ENCODE data around the gene MAP1B. TPM values are rescaled to one million over a fixed set of nuclear protein-coding genes. Genes with fewer than 3 reads are reported as not detected.

Gene MAP1B
- total RNA-seq, 1 donor from 2014 or later, result 84.4 TPM

DNA sequence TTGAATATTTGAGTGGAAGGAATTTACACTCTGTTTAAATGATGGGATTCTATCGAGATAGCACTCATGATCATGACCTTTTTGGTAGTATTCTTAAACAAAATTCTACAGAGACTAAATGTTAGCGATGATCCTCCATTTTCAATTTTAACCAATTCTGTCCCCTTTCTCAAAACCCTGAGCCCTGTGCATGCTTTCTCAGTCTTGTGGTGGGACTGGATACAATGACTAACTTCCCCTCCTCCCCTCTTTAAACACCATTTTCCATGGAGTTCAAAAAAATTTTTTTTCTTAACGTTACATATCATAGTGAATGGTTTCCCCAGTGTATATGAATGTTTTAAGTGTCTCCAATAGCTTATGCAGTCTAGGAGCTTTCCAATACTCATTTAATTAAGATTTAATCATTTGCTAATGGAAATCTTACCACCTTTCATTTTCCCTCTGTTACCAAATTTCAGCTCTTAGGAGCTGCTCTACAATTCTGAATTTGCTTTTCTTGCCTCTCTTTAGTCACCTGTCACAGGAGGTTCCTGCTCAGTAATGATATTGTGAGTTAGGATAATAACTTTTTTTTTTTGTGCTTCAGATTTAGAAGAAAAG lies 101.2 kb downstream of the MAP1B start:
- H3K9me3 Mint-ChIP-seq, result no peaks in the 10 kb centered on the region
- Histone ChIP-seq H3K9me3 (ENCODE audit: low read depth) (no peaks in the 10 kb centered on the region), H3K4me1 (peaks cover 35% of the 10 kb centered on the region), H4K20me1 (ENCODE audit: low read depth) (no peaks in the 10 kb centered on the region), H3F3A (ENCODE audit: low read depth) (peaks cover 32% of the 10 kb centered on the region), H3K9ac (no peak overlapping the region), H3K27me3 (no peaks in the 10 kb centered on the region), H3K36me3 (peaks cover 10% of the 10 kb centered on the region), H2AFZ (replicated peaks) (no peak overlapping the region), H3K27ac (peak overlapping the region; percentile 47), H3K4me2 (no peak overlapping the region), H3K79me2 (ENCODE audit: low read depth) (no peaks in the 10 kb centered on the region), H3K4me3 (no peak overlapping the region)
- no peak for DNase-seq (ENCODE audit: low spot score)
- H3K4me1 Mint-ChIP-seq, result peaks cover 36% of the 10 kb centered on the region
- H3K27ac Mint-ChIP-seq, result no peak overlapping the region
- TF ChIP-seq EZH2 (IDR thresholded peaks at IDR 0.05), result no peak
- TF ChIP-seq EZH2phosphoT487 (IDR thresholded peaks at IDR 0.05), result no peak
- TF ChIP-seq, protein P1, sequence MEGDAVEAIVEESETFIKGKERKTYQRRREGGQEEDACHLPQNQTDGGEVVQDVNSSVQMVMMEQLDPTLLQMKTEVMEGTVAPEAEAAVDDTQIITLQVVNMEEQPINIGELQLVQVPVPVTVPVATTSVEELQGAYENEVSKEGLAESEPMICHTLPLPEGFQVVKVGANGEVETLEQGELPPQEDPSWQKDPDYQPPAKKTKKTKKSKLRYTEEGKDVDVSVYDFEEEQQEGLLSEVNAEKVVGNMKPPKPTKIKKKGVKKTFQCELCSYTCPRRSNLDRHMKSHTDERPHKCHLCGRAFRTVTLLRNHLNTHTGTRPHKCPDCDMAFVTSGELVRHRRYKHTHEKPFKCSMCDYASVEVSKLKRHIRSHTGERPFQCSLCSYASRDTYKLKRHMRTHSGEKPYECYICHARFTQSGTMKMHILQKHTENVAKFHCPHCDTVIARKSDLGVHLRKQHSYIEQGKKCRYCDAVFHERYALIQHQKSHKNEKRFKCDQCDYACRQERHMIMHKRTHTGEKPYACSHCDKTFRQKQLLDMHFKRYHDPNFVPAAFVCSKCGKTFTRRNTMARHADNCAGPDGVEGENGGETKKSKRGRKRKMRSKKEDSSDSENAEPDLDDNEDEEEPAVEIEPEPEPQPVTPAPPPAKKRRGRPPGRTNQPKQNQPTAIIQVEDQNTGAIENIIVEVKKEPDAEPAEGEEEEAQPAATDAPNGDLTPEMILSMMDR (IDR thresholded peaks at IDR 0.05), result no peak
- no peak overlapping the region for H3K4me3 Mint-ChIP-seq
- H3K36me3 Mint-ChIP-seq, result peaks cover 40% of the 10 kb centered on the region
- peaks cover 5% of the 10 kb centered on the region for H3K27me3 Mint-ChIP-seq (ENCODE audit: insufficient read depth, low read depth)

DNA sequence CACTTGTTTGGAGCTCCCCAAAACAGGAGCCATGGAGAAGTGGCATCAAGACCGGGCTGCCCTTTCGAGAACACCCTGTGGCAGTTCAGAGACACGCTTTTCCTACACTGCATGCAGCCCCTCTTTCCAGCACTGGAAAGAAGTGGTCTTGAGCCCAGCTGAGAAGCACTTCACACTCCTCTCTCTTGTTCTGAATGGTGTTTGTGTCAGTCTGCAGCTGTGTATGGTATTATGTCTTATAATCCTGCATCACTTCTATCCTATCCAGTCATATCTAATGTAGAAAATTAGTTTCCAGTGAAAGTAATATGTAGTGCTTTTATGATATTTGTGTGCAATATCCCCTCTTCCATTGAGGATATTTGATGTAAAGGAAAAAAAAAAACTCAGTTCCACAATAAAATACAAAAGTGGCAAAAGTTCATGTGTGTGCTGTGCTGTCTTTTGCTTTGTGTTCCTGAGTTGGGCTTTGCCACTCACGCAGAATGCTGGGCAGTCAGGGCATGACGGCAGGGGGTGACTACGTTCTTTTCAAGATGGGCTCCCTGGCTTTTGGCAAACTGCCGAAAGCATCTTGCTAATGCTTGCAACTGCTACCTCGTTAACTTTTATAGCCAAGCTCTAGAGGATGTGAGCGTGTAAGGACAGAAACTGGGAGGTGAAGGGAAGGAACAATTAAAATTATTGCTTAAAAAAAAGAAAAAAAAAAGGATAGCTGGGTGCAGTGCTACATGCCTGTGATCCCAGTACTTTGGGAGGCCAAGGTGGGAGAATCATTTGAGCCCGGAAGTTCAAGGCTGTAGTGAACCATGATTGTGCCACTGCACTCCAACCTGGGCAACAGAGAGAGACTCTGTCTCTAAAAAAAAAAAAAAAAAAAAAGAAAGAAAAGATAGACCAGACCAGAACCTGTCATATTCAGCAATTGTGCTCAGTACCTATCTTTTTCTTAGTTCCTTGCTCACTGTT lies 102.2 kb downstream of the MAP1B start:
- H3K4me3 ChIP-seq, result no peak overlapping the region
- Mint-ChIP-seq H3K9me3 (no peaks in the 10 kb centered on the region), H3K27ac (peak overlapping the region; percentile 1), H3K4me3 (peak overlapping the region; percentile 11), H3K27me3 (ENCODE audit: insufficient read depth, low read depth) (peaks cover 5% of the 10 kb centered on the region), H3K4me1 (peaks cover 36% of the 10 kb centered on the region), H3K36me3 (peaks cover 32% of the 10 kb centered on the region)
- H3K27me3 ChIP-seq, result no peaks in the 10 kb centered on the region
- peaks cover 6% of the 10 kb centered on the region for H3K36me3 ChIP-seq
- no peaks in the 10 kb centered on the region for H3K79me2 ChIP-seq (ENCODE audit: low read depth)
- no peaks in the 10 kb centered on the region for H3K9me3 ChIP-seq (ENCODE audit: low read depth)
- TF ChIP-seq EZH2phosphoT487 (IDR thresholded peaks at IDR 0.05) (no peak), EZH2 (IDR thresholded peaks at IDR 0.05) (no peak)
- TF ChIP-seq, protein P1 (IDR thresholded peaks at IDR 0.05), result no peak
- peaks cover 32% of the 10 kb centered on the region for H3F3A ChIP-seq (ENCODE audit: low read depth)
- peak overlapping the region; percentile 2 for H3K4me2 ChIP-seq
- no peak overlapping the region for H2AFZ ChIP-seq (replicated peaks)
- H3K4me1 ChIP-seq, result peaks cover 35% of the 10 kb centered on the region
- peak overlapping the region; percentile 47 for H3K27ac ChIP-seq
- no peaks in the 10 kb centered on the region for H4K20me1 ChIP-seq (ENCODE audit: low read depth)
- no peak overlapping the region for H3K9ac ChIP-seq
- DNase-seq (ENCODE audit: low spot score), result peak; percentile 60

DNA sequence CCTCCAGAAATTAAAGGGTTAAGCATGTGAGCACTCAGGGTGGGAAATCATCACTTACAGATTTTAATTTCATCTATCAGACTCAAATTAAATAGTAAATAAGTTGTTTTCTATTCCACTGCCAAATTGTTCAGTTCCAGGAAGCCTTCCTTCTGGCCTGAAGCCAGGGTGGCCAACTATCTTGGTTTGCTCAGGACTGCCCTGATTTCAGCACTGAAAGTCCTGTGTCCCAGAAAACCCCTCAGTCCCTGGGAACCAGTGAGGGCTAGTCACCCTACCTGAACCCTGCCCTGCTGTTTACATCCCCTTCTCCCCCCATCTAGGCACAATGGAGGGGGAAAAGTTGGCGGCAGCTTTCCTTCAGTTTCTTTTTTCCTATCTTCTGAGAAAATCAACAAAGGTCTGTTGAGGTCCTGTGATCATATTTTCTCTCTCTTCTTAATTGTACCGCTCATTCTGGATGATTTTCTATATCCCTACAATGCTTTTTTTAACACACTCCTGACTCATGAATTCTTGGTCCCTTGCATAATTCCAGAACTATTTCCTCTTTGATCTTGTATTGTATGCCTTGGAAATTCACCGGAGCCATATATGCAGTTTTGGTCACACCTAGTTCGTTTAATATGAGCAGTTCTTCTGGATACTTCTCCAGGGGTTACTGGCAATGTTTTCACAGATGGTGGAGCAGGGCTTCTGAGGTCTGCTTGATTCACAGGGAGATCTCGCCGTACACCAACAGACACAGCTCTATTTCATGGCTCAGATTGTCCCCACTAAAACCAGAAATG lies 103.8 kb downstream of the MAP1B start:
- Mint-ChIP-seq H3K27ac (no peak overlapping the region), H3K4me3 (no peak overlapping the region), H3K4me1 (peaks cover 36% of the 10 kb centered on the region), H3K27me3 (ENCODE audit: insufficient read depth, low read depth) (peaks cover 5% of the 10 kb centered on the region), H3K36me3 (peaks cover 20% of the 10 kb centered on the region), H3K9me3 (no peaks in the 10 kb centered on the region)
- Histone ChIP-seq H3K36me3 (no peaks in the 10 kb centered on the region), H3K4me1 (peaks cover 38% of the 10 kb centered on the region), H3K9ac (no peak overlapping the region), H3K4me3 (no peak overlapping the region), H4K20me1 (ENCODE audit: low read depth) (no peaks in the 10 kb centered on the region), H3K4me2 (no peak overlapping the region), H3K79me2 (ENCODE audit: low read depth) (no peaks in the 10 kb centered on the region), H3F3A (ENCODE audit: low read depth) (peaks cover 32% of the 10 kb centered on the region), H2AFZ (replicated peaks) (no peak overlapping the region), H3K9me3 (ENCODE audit: low read depth) (no peaks in the 10 kb centered on the region), H3K27me3 (no peaks in the 10 kb centered on the region), H3K27ac (no peak overlapping the region)
- no peak for DNase-seq (ENCODE audit: low spot score)
- no peak for TF ChIP-seq EZH2 (IDR thresholded peaks at IDR 0.05)
- TF ChIP-seq EZH2phosphoT487 (IDR thresholded peaks at IDR 0.05), result no peak
- TF ChIP-seq, protein P1 (IDR thresholded peaks at IDR 0.05), result no peak
